IMR-90 (cell line): ENCODE measurements around the gene OR2C3. TPM values are rescaled to one million over a fixed set of nuclear protein-coding genes. Genes with fewer than 3 reads are reported as not detected.

Source experiments
- ATAC-seq: fragments of 200-7000 bp; cut with Tn5 transposase; 2 replicates; pipeline ENCODE4 v1.9.1; 2020; ENCODE audit warnings: low read depth, mild to moderate bottlenecking, moderate library complexity
- BruUV-seq: library from RNA; stranded (reverse); fragments of 400-500 nt; replicated peaks from 2 replicates; lab custom pipeline; 2021; lab: Mats Ljungman, UMichigan
- CTCF ChIA-PET: fragments of 300-600 bp; formaldehyde crosslinking; extraction: SDS; loops from one replicate; lab custom pipeline; 2021; ENCODE audit warnings: antibody characterized with exemption; lab: Yijun Ruan, JAX
- POLR2A ChIA-PET: fragments of 300-600 bp; sonication (Branson Sonifier 250); formaldehyde crosslinking; loops from one replicate; lab custom pipeline; 2022; ENCODE audit warnings: antibody characterized with exemption; ENCODE audit not compliant: unreplicated experiment; lab: Charles Lee
- DNase-seq: peaks from one replicate; pipeline ENCODE4 v3.0.0; 2013
- H2AFZ ChIP-seq: replicated peaks from 2 replicates; pipeline ENCODE3; 2013; ENCODE audit warnings: low read length, mild to moderate bottlenecking; ENCODE audit not compliant: poor library complexity
- H2AK5ac ChIP-seq: 2 replicates; pipeline ENCODE4 v1.6.1; 2013; ENCODE audit warnings: low read depth, low read length, inconsistent platforms
- H2AK9ac ChIP-seq: replicated peaks from 2 replicates; pipeline ENCODE3; 2013; ENCODE audit warnings: mild to moderate bottlenecking, low read depth, low read length, moderate library complexity; ENCODE audit not compliant: poor library complexity
- H2BK120ac ChIP-seq: 2 replicates; pipeline ENCODE4 v1.6.1; 2013; ENCODE audit warnings: low read depth, low read length, inconsistent platforms
- H2BK15ac ChIP-seq: 3 replicates; pipeline ENCODE4 v1.6.1; 2013; ENCODE audit warnings: low read depth, low read length, inconsistent platforms
- H2BK20ac ChIP-seq: 2 replicates; pipeline ENCODE4 v1.6.1; 2013; ENCODE audit warnings: low read depth, mild to moderate bottlenecking, inconsistent platforms, low read length, moderate library complexity
- H2BK5ac ChIP-seq: 2 replicates; pipeline ENCODE4 v1.6.1; 2013; ENCODE audit warnings: mild to moderate bottlenecking, low read depth, low read length, inconsistent platforms; ENCODE audit not compliant: poor library complexity, severe bottlenecking
- H3K14ac ChIP-seq: replicated peaks from 2 replicates; pipeline ENCODE4 v1.6.1; 2013; ENCODE audit warnings: low read depth, low read length, inconsistent platforms
- H3K18ac ChIP-seq: 2 replicates; pipeline ENCODE4 v1.6.1; 2013; ENCODE audit warnings: low read depth, low read length, control low read depth
- H3K23ac ChIP-seq: 2 replicates; pipeline ENCODE4 v1.6.1; 2013; ENCODE audit warnings: low read depth, low read length, inconsistent platforms
- H3K27ac ChIP-seq: 2 replicates; pipeline ENCODE4 v1.5.1; 2013; ENCODE audit warnings: mild to moderate bottlenecking, control low read depth, low read length; ENCODE audit not compliant: insufficient read depth
- H3K27me3 ChIP-seq: 2 replicates; pipeline ENCODE4 v1.6.1; 2013; ENCODE audit warnings: low read length; ENCODE audit not compliant: control insufficient read depth, insufficient read depth
- H3K36me3 ChIP-seq: 2 replicates; pipeline ENCODE4 v1.6.1; 2013; ENCODE audit warnings: low read length, mixed read lengths; ENCODE audit not compliant: control insufficient read depth, insufficient read depth
- H3K4ac ChIP-seq: 2 replicates; pipeline ENCODE4 v1.6.1; 2013; ENCODE audit warnings: low read depth, low read length, inconsistent platforms
- H3K4me1 ChIP-seq: 2 replicates; pipeline ENCODE4 v1.6.1; 2013; ENCODE audit warnings: low read length, mixed read lengths; ENCODE audit not compliant: control insufficient read depth, insufficient read depth
- H3K4me2 ChIP-seq: 2 replicates; pipeline ENCODE4 v1.6.1; 2013; ENCODE audit warnings: low read depth, mild to moderate bottlenecking, control low read depth, low read length, moderate library complexity
- H3K4me3 ChIP-seq: 2 replicates; pipeline ENCODE4 v1.5.1; 2013; ENCODE audit warnings: low read depth, mild to moderate bottlenecking, control low read depth, low read length, moderate library complexity; ENCODE audit not compliant: insufficient read depth
- H3K56ac ChIP-seq: 2 replicates; pipeline ENCODE4 v1.6.1; 2013; ENCODE audit warnings: low read length, inconsistent platforms; ENCODE audit not compliant: insufficient read depth; ENCODE audit errors: extremely low read depth
- H3K79me1 ChIP-seq, 2 experiments: 2 replicates each; pipeline ENCODE4 v1.6.1; 2013; ENCODE audit warnings: low read length in 2 of 2, inconsistent platforms in 1 of 2, low read depth in 1 of 2
- H3K9ac ChIP-seq: 2 replicates; pipeline ENCODE4 v1.6.1; 2013; ENCODE audit warnings: low read depth, low read length, control low read depth
- H3K9me1 ChIP-seq: 2 replicates; pipeline ENCODE4 v1.6.1; 2013; ENCODE audit warnings: low read length, inconsistent platforms; ENCODE audit not compliant: insufficient read depth
- H3K9me3 ChIP-seq: 2 replicates; pipeline ENCODE4 v1.6.1; 2013; ENCODE audit warnings: low read length; ENCODE audit not compliant: control insufficient read depth, insufficient read depth
- H4K20me1 ChIP-seq: 2 replicates; pipeline ENCODE4 v1.6.1; 2013; ENCODE audit warnings: low read length, inconsistent platforms; ENCODE audit not compliant: insufficient read depth
- H4K5ac ChIP-seq: 2 replicates; pipeline ENCODE4 v1.6.1; 2013; ENCODE audit warnings: mild to moderate bottlenecking, low read depth, low read length, control low read depth
- H4K8ac ChIP-seq, 2 experiments: 2 replicates each; pipeline ENCODE4 v1.6.1; 2013; ENCODE audit warnings: low read depth in 2 of 2, low read length in 2 of 2, control low read depth in 1 of 2, inconsistent platforms in 1 of 2
- H4K91ac ChIP-seq: 2 replicates; pipeline ENCODE4 v1.6.1; 2013; ENCODE audit warnings: low read depth, low read length, inconsistent platforms; ENCODE audit not compliant: insufficient read depth
- BHLHE40 ChIP-seq: fragments of 150-350 bp; IDR thresholded peaks from 2 replicates; pipeline ENCODE4 v1.6.1; 2016; ENCODE audit warnings: mild to moderate bottlenecking, low read depth, low read length
- CEBPB ChIP-seq: IDR thresholded peaks from 2 replicates; pipeline ENCODE4 v1.6.1; 2012; ENCODE audit warnings: low read depth, low read length, improper control_type of control experiment
- CHD1 ChIP-seq: IDR thresholded peaks from 2 replicates; pipeline ENCODE4 v1.6.1; 2012; ENCODE audit warnings: low read depth, low read length, improper control_type of control experiment
- CTCF ChIP-seq: conservative IDR thresholded peaks from 2 replicates; pipeline ENCODE4 v1.5.1; 2012; ENCODE audit warnings: mild to moderate bottlenecking, low read depth, low read length, improper control_type of control experiment
- ELK1 ChIP-seq: fragments of 150-350 bp; IDR thresholded peaks from 2 replicates; pipeline ENCODE4 v1.6.1; 2016; ENCODE audit warnings: low read depth, mild to moderate bottlenecking, low read length, moderate library complexity, borderline replicate concordance
- FOS ChIP-seq: fragments of 150-350 bp; IDR thresholded peaks from 2 replicates; pipeline ENCODE4 v1.6.1; 2016; ENCODE audit warnings: low read depth, low read length
- MAFK ChIP-seq: IDR thresholded peaks from 2 replicates; pipeline ENCODE4 v1.6.1; 2012; ENCODE audit warnings: low read depth, low read length, improper control_type of control experiment
- MAZ ChIP-seq: IDR thresholded peaks from 2 replicates; pipeline ENCODE4 v1.6.1; 2012; ENCODE audit warnings: low read depth, mild to moderate bottlenecking, low read length, improper control_type of control experiment, moderate library complexity, borderline replicate concordance
- NFE2L2 ChIP-seq: fragments of 150-350 bp; IDR thresholded peaks from 2 replicates; pipeline ENCODE4 v1.6.1; 2016; ENCODE audit warnings: low read depth, mild to moderate bottlenecking, low read length
- POLR2A ChIP-seq: IDR thresholded peaks from 2 replicates; pipeline ENCODE4 v1.6.1; 2012; ENCODE audit warnings: mild to moderate bottlenecking, low read depth, low read length
- RAD21 ChIP-seq: IDR thresholded peaks from 2 replicates; pipeline ENCODE4 v1.6.1; 2012; ENCODE audit warnings: low read length, improper control_type of control experiment
- RCOR1 ChIP-seq: IDR thresholded peaks from 2 replicates; pipeline ENCODE4 v1.6.1; 2012; ENCODE audit warnings: mild to moderate bottlenecking, low read length, improper control_type of control experiment; ENCODE audit not compliant: insufficient replicate concordance
- SMC3 ChIP-seq: fragments of 150-350 bp; IDR thresholded peaks from 2 replicates; pipeline ENCODE4 v1.6.1; 2016; ENCODE audit warnings: low read depth, mild to moderate bottlenecking, antibody characterized with exemption, low read length, moderate library complexity
- USF2 ChIP-seq: fragments of 150-350 bp; IDR thresholded peaks from 2 replicates; pipeline ENCODE4 v1.6.1; 2017; ENCODE audit warnings: mild to moderate bottlenecking, antibody characterized with exemption, low read length, low read depth
- WGBS, 2 experiments: methylation state at CpG; one replicate each; pipeline versions ENCODE4 v1.1.5 to v1.1.7; 2013; ENCODE audit warnings: missing lambda C conversion rate in 2 of 2; ENCODE audit not compliant: insufficient read length in 1 of 2; ENCODE audit errors: extremely low coverage in 2 of 2; 5-methylcytosine and 5-hydroxymethylcytosine counted together
- dilution Hi-C: fragments of 300-500 bp; cut with HindIII; formaldehyde crosslinking; loops from one replicate; pipeline ENCODE4 v1.14.3; 2018; ENCODE audit warnings: low sequenced_read_pairs; ENCODE audit not compliant: unreplicated experiment
- in situ Hi-C: fragments of 300-500 bp; cut with MboI; formaldehyde crosslinking; loops from 3 replicates; pipeline ENCODE4 v1.14.3; 2019; ENCODE audit warnings: low sequenced_read_pairs, inconsistent platforms, mixed read lengths
- intact Hi-C: fragments of 100-400 bp; cut with micrococcal nuclease; formaldehyde crosslinking; loops from 2 replicates; pipeline ENCODE4 v1.10.0; 2022
- polyA plus RNA-seq, 3 experiments: library from polyadenylated mRNA; depleted of rRNA; stranded (reverse); fragments of >200 nt; gene quantifications; 2 replicates each; pipeline ENCODE4 v1.2.3, GENCODE V29; 2012; ENCODE audit warnings: low replicate concordance in 1 of 3
- total RNA-seq: library from RNA; depleted of rRNA; stranded (reverse); fragments of >200 nt; gene quantifications from 2 replicates; pipeline ENCODE4 v1.2.3, GENCODE V29; 2012

Gene OR2C3
- total and polyA plus RNA-seq, 2 of the 4 experiments (the other 2 are of a cell fraction): not detected

DNA sequence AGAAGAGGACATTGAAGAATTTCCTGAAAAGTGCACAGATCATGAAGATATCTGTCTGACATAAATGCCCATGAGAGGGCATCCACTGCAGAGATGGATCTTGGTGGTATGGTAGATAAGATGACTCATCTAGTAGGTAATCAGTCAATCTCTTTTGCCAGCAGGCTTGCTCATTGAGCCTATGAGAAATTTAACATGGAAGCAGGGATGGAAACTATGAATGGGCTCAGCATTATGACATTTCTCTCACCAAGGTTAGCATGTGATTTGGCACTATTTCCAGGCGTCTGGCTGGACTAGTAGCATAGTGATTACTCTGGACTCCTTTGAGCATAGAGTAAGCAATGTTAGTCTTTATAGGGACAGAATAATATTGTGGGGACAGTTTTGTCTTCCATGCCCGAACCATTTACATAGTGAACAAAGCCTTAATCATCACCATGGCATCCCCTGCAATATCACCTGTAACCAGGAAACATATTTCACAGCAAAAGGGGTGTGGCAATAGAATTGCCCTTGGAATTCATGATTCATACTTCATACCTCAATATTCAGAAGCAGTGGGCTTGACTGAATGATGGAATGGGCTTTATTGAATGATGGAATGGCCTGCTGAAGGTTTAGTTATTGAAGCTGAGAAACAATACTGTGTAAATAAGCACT, 7.3 kb downstream of the OR2C3 start:
- Histone ChIP-seq H2AK9ac (no peak overlapping the region), H3K4me3 (no peak overlapping the region), H3K9me1 (no peaks in the 10 kb centered on the region), H2BK120ac (no peak overlapping the region), H3K14ac (no peak overlapping the region), H3K4me2 (no peak overlapping the region), H3K4me1 (no peaks in the 10 kb centered on the region), H3K18ac (no peak overlapping the region), H2BK5ac (no peak overlapping the region), H4K5ac (no peak overlapping the region), H2BK20ac (no peak overlapping the region), H3K23ac (no peak overlapping the region), H3K36me3 (no peaks in the 10 kb centered on the region), H2AK5ac (no peak overlapping the region), H3K56ac (no peak overlapping the region), H3K4ac (no peak overlapping the region), H3K9me3 (peaks cover 25% of the 10 kb centered on the region), H2BK15ac (no peak overlapping the region), H4K8ac (no peak overlapping the region), H3K27me3 (no peaks in the 10 kb centered on the region), H2AFZ (no peak overlapping the region), H4K20me1 (no peaks in the 10 kb centered on the region), H3K27ac (no peak overlapping the region), H3K9ac (no peak overlapping the region), H3K79me1 (no peaks in the 10 kb centered on the region), H4K91ac (no peak overlapping the region)
- no peak for ATAC-seq
- in situ Hi-C loops: no loop called here
- ChIA-PET POLR2A (no interaction called here), CTCF (no interaction called here)
- BruUV-seq: no TSS peak
- TF ChIP-seq SMC3 (no peak), RAD21 (no peak), CHD1 (no peak), CEBPB (no peak), MAFK (no peak), MAZ (no peak), NFE2L2 (no peak), POLR2A (no peak), USF2 (no peak), BHLHE40 (no peak), RCOR1 (no peak), CTCF (no peak), FOS (no peak), ELK1 (no peak)
- dilution Hi-C loops: no loop called here
- no CpG with 5 or more reads among the region's 2 CpGs for WGBS, 2 experiments
- intact Hi-C loops: no loop called here
- DNase-seq: no peak
